HEK293 (cell line): Measurements from ENCODE around the gene MMS22L.

Source experiments
- CTCF ChIP-seq: fragments of 450-650 bp; formaldehyde crosslinking; IDR thresholded peaks from 2 replicates; pipeline ENCODE4 v1.5.1; 2016; ENCODE audit warnings: missing biosample characterization, missing genetic modification characterization
- TCF7L2 ChIP-seq: IDR thresholded peaks from 2 replicates; pipeline ENCODE4 v1.6.1; 2011; ENCODE audit warnings: low read depth, mild to moderate bottlenecking, inconsistent platforms, low read length, moderate library complexity, borderline replicate concordance
- ZFP37 ChIP-seq: fragments of 450-650 bp; formaldehyde crosslinking; IDR thresholded peaks from 2 replicates; pipeline ENCODE4 v1.5.1; 2016; ENCODE audit warnings: missing biosample characterization, missing genetic modification characterization
- ZNF18 ChIP-seq: fragments of 450-650 bp; formaldehyde crosslinking; IDR thresholded peaks from 2 replicates; pipeline ENCODE4 v1.5.1; 2016; ENCODE audit warnings: missing biosample characterization, missing genetic modification characterization
- ZNF311 ChIP-seq: fragments of 450-650 bp; formaldehyde crosslinking; IDR thresholded peaks from 2 replicates; pipeline ENCODE4 v1.5.1; 2017; ENCODE audit warnings: missing biosample characterization, missing genetic modification characterization, borderline replicate concordance
- ZNF449 ChIP-seq: fragments of 450-650 bp; formaldehyde crosslinking; IDR thresholded peaks from 2 replicates; pipeline ENCODE4 v1.5.1; 2017; ENCODE audit warnings: missing biosample characterization, mild to moderate bottlenecking, missing genetic modification characterization, moderate library complexity
- ZNF561 ChIP-seq: fragments of 450-650 bp; IDR thresholded peaks from 2 replicates; pipeline ENCODE4 v1.5.1; 2018; ENCODE audit warnings: missing biosample characterization, missing genetic modification characterization, borderline replicate concordance
- TF ChIP-seq, protein P1 (sequence below): fragments of 450-650 bp; formaldehyde crosslinking; IDR thresholded peaks from 2 replicates; pipeline ENCODE4 v1.5.1; 2016; ENCODE audit warnings: missing biosample characterization, missing genetic modification characterization

DNA sequence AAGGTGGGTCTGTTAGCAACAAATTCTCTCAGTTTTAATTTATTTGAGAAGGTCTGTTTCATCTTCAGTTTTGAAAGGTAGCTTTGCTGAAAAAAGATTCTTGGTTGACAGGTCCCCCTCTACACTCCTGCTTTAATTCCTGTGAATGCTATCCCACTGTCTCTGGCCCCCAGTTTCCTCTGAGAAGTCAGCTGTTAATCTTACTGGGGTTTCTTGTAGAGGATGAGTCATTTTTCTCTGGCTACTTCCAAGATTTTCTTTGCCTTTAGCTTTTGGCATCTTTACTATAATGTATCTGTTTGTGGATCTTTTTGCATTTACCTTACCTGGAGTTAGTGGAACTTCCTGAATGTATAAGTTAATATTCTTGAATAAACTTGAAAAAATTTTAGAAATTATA lies 122.7 kb downstream of the MMS22L start:
- TF ChIP-seq, protein P1, sequence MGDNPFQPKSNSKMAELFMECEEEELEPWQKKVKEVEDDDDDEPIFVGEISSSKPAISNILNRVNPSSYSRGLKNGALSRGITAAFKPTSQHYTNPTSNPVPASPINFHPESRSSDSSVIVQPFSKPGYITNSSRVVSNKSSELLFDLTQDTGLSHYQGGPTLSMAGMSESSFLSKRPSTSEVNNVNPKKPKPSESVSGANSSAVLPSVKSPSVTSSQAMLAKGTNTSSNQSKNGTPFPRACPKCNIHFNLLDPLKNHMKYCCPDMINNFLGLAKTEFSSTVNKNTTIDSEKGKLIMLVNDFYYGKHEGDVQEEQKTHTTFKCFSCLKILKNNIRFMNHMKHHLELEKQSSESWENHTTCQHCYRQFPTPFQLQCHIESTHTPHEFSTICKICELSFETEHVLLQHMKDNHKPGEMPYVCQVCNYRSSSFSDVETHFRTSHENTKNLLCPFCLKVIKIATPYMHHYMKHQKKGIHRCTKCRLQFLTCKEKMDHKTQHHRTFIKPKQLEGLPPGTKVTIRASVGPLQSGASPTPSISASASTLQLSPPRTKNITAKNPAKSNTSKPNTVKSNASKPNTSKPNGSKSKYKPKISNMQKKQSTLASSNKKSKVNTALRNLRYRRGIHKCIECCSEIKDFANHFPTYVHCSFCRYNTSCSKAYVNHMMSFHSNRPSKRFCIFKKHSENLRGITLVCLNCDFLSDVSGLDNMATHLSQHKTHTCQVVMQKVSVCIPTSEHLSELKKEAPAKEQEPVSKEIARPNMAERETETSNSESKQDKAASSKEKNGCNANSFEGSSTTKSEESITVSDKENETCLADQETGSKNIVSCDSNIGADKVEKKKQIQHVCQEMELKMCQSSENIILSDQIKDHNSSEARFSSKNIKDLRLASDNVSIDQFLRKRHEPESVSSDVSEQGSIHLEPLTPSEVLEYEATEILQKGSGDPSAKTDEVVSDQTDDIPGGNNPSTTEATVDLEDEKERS (tag by site-specific recombination), result no peak
- TF ChIP-seq CTCF (tag by site-specific recombination), result no peak
- TF ChIP-seq ZNF449 (tag by site-specific recombination), result no peak
- no peak for TF ChIP-seq ZFP37 (tag by site-specific recombination)
- TF ChIP-seq ZNF561 (tag by site-specific recombination), result no peak
- no peak for TF ChIP-seq ZNF311
- TF ChIP-seq ZNF18 (tag by site-specific recombination), result no peak
- no peak for TF ChIP-seq TCF7L2
